ENCODE results near the gene YAF2.

DNA sequence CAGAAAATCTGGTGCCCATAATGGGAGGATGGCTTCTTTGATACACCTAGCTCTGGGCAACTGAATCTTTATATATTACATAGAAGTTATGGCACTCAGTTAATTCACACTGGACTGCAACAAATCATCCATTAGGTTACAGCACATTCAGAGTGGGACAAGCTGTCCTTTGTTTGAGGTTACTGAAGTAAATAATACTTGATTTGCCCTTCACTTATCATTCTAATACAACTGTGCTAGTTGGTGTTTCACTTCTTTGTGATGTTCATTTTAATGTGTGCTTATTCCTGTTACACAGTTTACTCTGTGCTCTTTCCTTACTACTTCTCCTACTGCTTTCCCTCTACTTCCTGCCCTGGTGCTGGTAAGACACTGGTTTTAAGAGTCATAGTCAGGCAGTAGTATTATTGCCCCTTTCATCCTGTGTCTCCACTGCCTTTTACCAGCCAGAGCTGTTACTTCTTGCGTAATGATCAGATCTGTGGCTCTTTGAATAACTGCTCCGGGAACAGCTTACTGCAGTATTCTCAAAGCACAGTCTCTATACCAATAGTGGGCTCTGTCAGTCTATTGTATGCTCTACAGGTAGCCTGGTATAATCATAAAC lies 57.0 kb downstream of the YAF2 start:
- TF ChIP-seq, protein P1, sequence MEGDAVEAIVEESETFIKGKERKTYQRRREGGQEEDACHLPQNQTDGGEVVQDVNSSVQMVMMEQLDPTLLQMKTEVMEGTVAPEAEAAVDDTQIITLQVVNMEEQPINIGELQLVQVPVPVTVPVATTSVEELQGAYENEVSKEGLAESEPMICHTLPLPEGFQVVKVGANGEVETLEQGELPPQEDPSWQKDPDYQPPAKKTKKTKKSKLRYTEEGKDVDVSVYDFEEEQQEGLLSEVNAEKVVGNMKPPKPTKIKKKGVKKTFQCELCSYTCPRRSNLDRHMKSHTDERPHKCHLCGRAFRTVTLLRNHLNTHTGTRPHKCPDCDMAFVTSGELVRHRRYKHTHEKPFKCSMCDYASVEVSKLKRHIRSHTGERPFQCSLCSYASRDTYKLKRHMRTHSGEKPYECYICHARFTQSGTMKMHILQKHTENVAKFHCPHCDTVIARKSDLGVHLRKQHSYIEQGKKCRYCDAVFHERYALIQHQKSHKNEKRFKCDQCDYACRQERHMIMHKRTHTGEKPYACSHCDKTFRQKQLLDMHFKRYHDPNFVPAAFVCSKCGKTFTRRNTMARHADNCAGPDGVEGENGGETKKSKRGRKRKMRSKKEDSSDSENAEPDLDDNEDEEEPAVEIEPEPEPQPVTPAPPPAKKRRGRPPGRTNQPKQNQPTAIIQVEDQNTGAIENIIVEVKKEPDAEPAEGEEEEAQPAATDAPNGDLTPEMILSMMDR (IDR thresholded peaks at IDR 0.05): no peak
- TF ChIP-seq POLR2A (IDR thresholded peaks at IDR 0.05): no peak

Data from body of pancreas (tissue), 4 donors.